Hepatocyte (in vitro differentiated cells): Measurements from ENCODE around the gene FGGY. TPM values are rescaled to one million over a fixed set of nuclear protein-coding genes. Genes with fewer than 3 reads are reported as not detected.
A peak's percentile ranks its signal among the peaks of the same experiment; 100 is the strongest.

Source experiments
- DNase-seq: peaks from one replicate; pipeline ENCODE4 v3.0.0-alpha.2; 2016; ENCODE audit warnings: low spot score
- H2AFZ ChIP-seq: fragments of 200-600 bp; sonication (generic); 2 replicates; pipeline ENCODE4 v1.6.0; 2016; ENCODE audit warnings: antibody characterized with exemption, mild to moderate bottlenecking
- H3K27ac ChIP-seq: fragments of 200-600 bp; sonication (generic); 2 replicates; pipeline ENCODE4 v1.5.1; 2016; ENCODE audit warnings: mild to moderate bottlenecking
- H3K27me3 ChIP-seq: fragments of 200-600 bp; sonication (generic); 2 replicates; pipeline ENCODE4 v1.6.1; 2016
- H3K36me3 ChIP-seq: fragments of 200-600 bp; sonication (generic); replicated peaks from 2 replicates; pipeline ENCODE4 v1.5.1; 2016; ENCODE audit warnings: low read depth; ENCODE audit not compliant: insufficient read depth
- H3K4me1 ChIP-seq: fragments of 200-600 bp; sonication (generic); 2 replicates; pipeline ENCODE4 v1.5.1; 2016; ENCODE audit warnings: mild to moderate bottlenecking, moderate library complexity; ENCODE audit not compliant: insufficient read depth
- H3K4me2 ChIP-seq: fragments of 200-600 bp; sonication (generic); 2 replicates; pipeline ENCODE4 v1.6.0; 2016
- H3K4me3 ChIP-seq: fragments of 200-600 bp; sonication (generic); 2 replicates; pipeline ENCODE4 v1.5.1; 2016; ENCODE audit warnings: mild to moderate bottlenecking
- H3K79me2 ChIP-seq: fragments of 200-600 bp; sonication (generic); 2 replicates; pipeline ENCODE4 v1.6.0; 2017; ENCODE audit warnings: mild to moderate bottlenecking
- H3K9me2 ChIP-seq: fragments of 200-600 bp; sonication (generic); replicated peaks from 2 replicates; pipeline ENCODE4 v1.6.0; 2017; ENCODE audit warnings: mild to moderate bottlenecking; ENCODE audit not compliant: insufficient read depth
- H3K9me3 ChIP-seq: fragments of 200-600 bp; sonication (generic); 2 replicates; pipeline ENCODE4 v1.5.1; 2016; ENCODE audit warnings: low read depth, mild to moderate bottlenecking
- H4K20me1 ChIP-seq: fragments of 200-600 bp; sonication (generic); 2 replicates; pipeline ENCODE4 v1.6.0; 2016; ENCODE audit warnings: mild to moderate bottlenecking; ENCODE audit not compliant: insufficient read depth, poor library complexity, severe bottlenecking
- CTCF ChIP-seq: fragments of 200-600 bp; sonication (generic); IDR thresholded peaks from 2 replicates; pipeline ENCODE4 v1.5.1; 2016; ENCODE audit warnings: antibody characterized with exemption, mild to moderate bottlenecking; ENCODE audit not compliant: poor library complexity
- EZH2 ChIP-seq: fragments of 200-600 bp; sonication (generic); IDR thresholded peaks from 2 replicates; pipeline ENCODE4 v1.6.1; 2016; ENCODE audit warnings: antibody characterized with exemption, mild to moderate bottlenecking, borderline replicate concordance
- EZH2phosphoT487 ChIP-seq: fragments of 200-600 bp; sonication (generic); IDR thresholded peaks from one replicate; pipeline ENCODE4 v1.6.1; 2018; ENCODE audit warnings: antibody characterized with exemption, mild to moderate bottlenecking, low read depth, moderate library complexity; ENCODE audit not compliant: unreplicated experiment, severe bottlenecking
- WGBS: methylation state at CpG from one replicate; pipeline ENCODE4 v1.1.6; 2016; ENCODE audit warnings: low lambda C conversion rate; ENCODE audit errors: missing lambda C conversion rate; 5-methylcytosine and 5-hydroxymethylcytosine counted together
- polyA plus RNA-seq: library from polyadenylated mRNA; unstranded; fragments of >200 nt; fragmentation: Nextera tagmentation; extraction: Ambion mirVana; gene quantifications from 2 replicates; pipeline ENCODE4 v1.2.1, GENCODE V29; 2016
- total RNA-seq: library from RNA; depleted of rRNA; stranded (reverse); fragments of >200 nt; gene quantifications from 2 replicates; pipeline ENCODE4 v1.2.3, GENCODE V29; 2014

Gene FGGY
- total and polyA plus RNA-seq, 2 experiments from 2014 or later: 18.0 to 20.6 TPM

DNA sequence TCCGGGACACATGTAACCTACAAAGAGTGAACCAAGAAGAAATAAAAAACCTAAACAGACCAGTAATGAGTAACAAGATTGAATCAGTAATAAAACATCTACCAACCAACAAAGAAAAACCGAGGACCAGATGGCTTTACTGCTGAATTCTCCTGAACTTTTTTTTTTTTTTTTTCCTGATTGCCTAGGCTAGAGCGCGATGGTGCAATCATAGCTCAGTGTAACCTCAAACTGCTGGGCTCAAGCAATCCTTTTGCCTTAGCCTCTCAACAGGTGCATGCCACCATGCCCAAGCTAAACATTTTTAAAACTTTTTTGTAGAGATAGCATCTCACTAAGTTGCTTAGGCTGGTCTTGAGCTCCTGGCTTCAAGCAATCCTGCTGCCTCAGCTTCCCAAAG, 11.2 kb upstream of the FGGY start:
- Histone ChIP-seq H3K9me2 (no peaks in the 10 kb centered on the region), H4K20me1 (no peaks in the 10 kb centered on the region), H3K4me3 (no peak overlapping the region), H3K27ac (no peak overlapping the region), H3K9me3 (no peaks in the 10 kb centered on the region), H3K4me1 (no peaks in the 10 kb centered on the region), H2AFZ (no peak overlapping the region), H3K79me2 (no peaks in the 10 kb centered on the region), H3K4me2 (no peak overlapping the region), H3K27me3 (no peaks in the 10 kb centered on the region), H3K36me3 (no peaks in the 10 kb centered on the region)
- no peak for DNase-seq
- no peak for TF ChIP-seq EZH2
- TF ChIP-seq EZH2phosphoT487: no peak
- TF ChIP-seq CTCF: no peak
- 88% methylated on average over 4 of the region's 4 CpGs for WGBS

DNA sequence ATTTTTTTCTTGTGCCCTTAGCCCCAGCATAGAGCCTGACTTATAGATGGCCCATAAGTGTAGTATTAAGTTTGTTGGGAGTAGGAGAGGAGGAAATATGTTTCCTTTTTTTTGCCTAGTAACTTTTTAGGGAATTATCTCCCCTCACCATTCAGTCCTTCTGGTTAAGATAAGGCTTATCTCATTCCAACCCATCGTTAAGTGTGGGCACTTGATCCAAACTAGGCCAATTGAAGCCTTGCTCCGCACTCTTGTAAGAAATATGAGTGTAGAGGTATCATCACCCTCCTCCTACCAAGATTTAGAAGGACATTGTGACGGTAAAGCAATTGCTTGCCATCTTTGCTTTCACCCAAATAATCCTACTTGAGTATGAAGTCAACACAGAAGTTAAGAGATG, 8.8 kb upstream of the FGGY start:
- Histone ChIP-seq H3K4me3 (no peak overlapping the region), H3K9me2 (no peaks in the 10 kb centered on the region), H3K36me3 (no peaks in the 10 kb centered on the region), H3K27me3 (no peaks in the 10 kb centered on the region), H3K4me2 (no peak overlapping the region), H3K27ac (no peak overlapping the region), H4K20me1 (no peaks in the 10 kb centered on the region), H3K9me3 (no peaks in the 10 kb centered on the region), H3K4me1 (no peaks in the 10 kb centered on the region), H3K79me2 (no peaks in the 10 kb centered on the region), H2AFZ (no peak overlapping the region)
- no peak for TF ChIP-seq CTCF
- no peak for TF ChIP-seq EZH2
- no peak for TF ChIP-seq EZH2phosphoT487
- 49% methylated on average over 3 of the region's 3 CpGs for WGBS
- no peak for DNase-seq

GRCh38 chr1:59289570-59289969, 7.3 kb upstream of the FGGY start:
- Histone ChIP-seq H3K4me1 (no peaks in the 10 kb centered on the region), H3K9me2 (no peaks in the 10 kb centered on the region), H3K4me2 (no peak overlapping the region), H3K79me2 (no peaks in the 10 kb centered on the region), H3K27ac (peak overlapping the region; percentile 65), H3K4me3 (no peak overlapping the region), H4K20me1 (no peaks in the 10 kb centered on the region), H3K9me3 (no peaks in the 10 kb centered on the region), H2AFZ (no peak overlapping the region), H3K36me3 (no peaks in the 10 kb centered on the region), H3K27me3 (no peaks in the 10 kb centered on the region)
- whole genome bisulfite sequencing: 98% methylated on average over 2 of the region's 2 CpGs
- no peak for DNase-seq
- TF ChIP-seq EZH2 (no peak), CTCF (no peak), EZH2phosphoT487 (no peak)
